GM12878 (cell line): ENCODE results near the gene MMP7. TPM values are rescaled to one million over a fixed set of nuclear protein-coding genes. Genes with fewer than 3 reads are reported as not detected.
A peak's percentile ranks its signal among the peaks of the same experiment; 100 is the strongest.

Experiments
- ATAC-seq: fragments of 200-7000 bp; cut with Tn5 transposase; 3 replicates; pipeline ENCODE4 v1.9.1; 2020; ENCODE audit warnings: mild to moderate bottlenecking, moderate library complexity
- BruUV-seq: library from RNA; stranded (reverse); fragments of 400-500 nt; replicated peaks from 2 replicates; lab custom pipeline; 2021; lab: Mats Ljungman, UMichigan
- CTCF ChIA-PET: fragments of 300-600 bp; sonication (Branson Sonifier 250); formaldehyde crosslinking; extraction: SDS; loops from one replicate; lab custom pipeline; 2021; ENCODE audit warnings: inconsistent platforms; lab: Yijun Ruan, JAX
- POLR2A ChIA-PET: fragments of 350-600 bp; formaldehyde crosslinking; extraction: SDS; loops from one replicate; lab custom pipeline; 2021; ENCODE audit warnings: inconsistent platforms; lab: Charles Lee
- RAD21 ChIA-PET: fragments of 300-600 bp; sonication (Branson Sonifier 250); formaldehyde crosslinking; loops from one replicate; lab custom pipeline; 2023; ENCODE audit warnings: antibody characterized with exemption; ENCODE audit not compliant: unreplicated experiment; lab: Charles Lee
- SMC1A ChIA-PET: fragments of 300-600 bp; sonication (Branson Sonifier 250); formaldehyde crosslinking; loops from one replicate; lab custom pipeline; 2023; ENCODE audit not compliant: unreplicated experiment, uncharacterized antibody; lab: Charles Lee
- DNase-seq: peaks from one replicate; pipeline ENCODE4 v3.0.0-alpha.2; 2011; ENCODE audit warnings: low read depth, low spot score
- FAIRE-seq: peaks from 3 replicates; lab custom pipeline; 2011; peaks lifted over from hg19 to GRCh38; lab: Jason Lieb, UNC
- H2AFZ ChIP-seq: 2 replicates; pipeline ENCODE4 v1.6.0; 2011; ENCODE audit warnings: low read depth, low read length, control low read depth; ENCODE audit not compliant: control insufficient read depth
- H3K27ac ChIP-seq: 2 replicates; pipeline ENCODE4 v1.5.1; 2011; ENCODE audit warnings: control low read depth; ENCODE audit not compliant: control insufficient read depth, insufficient read depth
- H3K27me3 ChIP-seq, 2 experiments: replicated peaks in 1 of 2; 2 replicates each; pipeline versions ENCODE4 v1.6.0 to v1.6.1; 2011; ENCODE audit warnings: low read length in 1 of 2; ENCODE audit not compliant: control insufficient read depth in 2 of 2, insufficient read depth in 2 of 2
- H3K36me3 ChIP-seq, 2 experiments: 2 replicates each; pipeline ENCODE4 v1.5.1; 2011; ENCODE audit warnings: low read length in 1 of 2; ENCODE audit not compliant: control insufficient read depth in 2 of 2, insufficient read depth in 2 of 2
- H3K4me1 ChIP-seq: 2 replicates; pipeline ENCODE4 v1.6.1; 2011; ENCODE audit warnings: mild to moderate bottlenecking, low read length, moderate library complexity, mixed read lengths; ENCODE audit not compliant: control insufficient read depth, insufficient read depth
- H3K4me2 ChIP-seq: 2 replicates; pipeline ENCODE4 v1.6.0; 2011; ENCODE audit warnings: control low read depth; ENCODE audit not compliant: control insufficient read depth, insufficient read depth
- H3K4me3 ChIP-seq: fragments of 200-600 bp; sonication (generic); 2 replicates; pipeline ENCODE4 v1.5.1; 2016
- H3K79me2 ChIP-seq: 2 replicates; pipeline ENCODE4 v1.6.0; 2011; ENCODE audit warnings: low read length; ENCODE audit not compliant: control insufficient read depth, insufficient read depth
- H3K9ac ChIP-seq: 2 replicates; pipeline ENCODE4 v1.8.0; 2011; ENCODE audit warnings: low read length, control low read depth, mixed read lengths; ENCODE audit not compliant: control insufficient read depth, insufficient read depth
- H3K9me3 ChIP-seq: replicated peaks from 3 replicates; pipeline ENCODE4 v1.5.1; 2011; ENCODE audit warnings: mild to moderate bottlenecking, low read length; ENCODE audit not compliant: control insufficient read depth, insufficient read depth
- H4K20me1 ChIP-seq: 2 replicates; pipeline ENCODE4 v1.6.0; 2011; ENCODE audit not compliant: control insufficient read depth, insufficient read depth
- BHLHE40 ChIP-seq, 2 experiments: fragments of 450-650 bp in 1 of 2; IDR thresholded peaks; 2 replicates each; pipeline ENCODE4 v1.6.1; 2011 to 2017; ENCODE audit warnings: low read depth in 2 of 2, borderline replicate concordance in 1 of 2, improper control_type of control experiment in 1 of 2, low read length in 1 of 2, mild to moderate bottlenecking in 1 of 2
- CBX5 ChIP-seq: sonication (generic); IDR thresholded peaks from 2 replicates; pipeline ENCODE4 v1.6.1; 2016; ENCODE audit warnings: low read depth, moderate library complexity, mild to moderate bottlenecking, inconsistent platforms
- EP300 ChIP-seq, 2 experiments: fragments of 150-350 bp in 1 of 2; IDR thresholded peaks; 2 replicates each; pipeline ENCODE4 v1.6.1; 2011 to 2012; ENCODE audit warnings: low read depth in 2 of 2, low read length in 2 of 2, borderline replicate concordance in 1 of 2, improper control_type of control experiment in 1 of 2, inconsistent platforms in 1 of 2; ENCODE audit not compliant: control insufficient read depth in 1 of 2
- IKZF1 ChIP-seq: fragments of 450-650 bp; conservative IDR thresholded peaks from 2 replicates; pipeline ENCODE4 v1.6.1; 2017; ENCODE audit warnings: antibody characterized with exemption, mild to moderate bottlenecking
- IKZF2 ChIP-seq, 2 experiments: fragments of 450-650 bp; IDR thresholded peaks; 2 replicates each; pipeline ENCODE4 v1.6.1; 2017; ENCODE audit warnings: mild to moderate bottlenecking in 2 of 2, moderate library complexity in 2 of 2
- TCF3 ChIP-seq: IDR thresholded peaks from 2 replicates; pipeline ENCODE4 v1.6.1; 2012; ENCODE audit warnings: low read depth, mild to moderate bottlenecking, low read length, borderline replicate concordance; ENCODE audit not compliant: insufficient read depth
- TCF7 ChIP-seq: IDR thresholded peaks from 2 replicates; pipeline ENCODE4 v1.6.1; 2014; ENCODE audit warnings: antibody characterized with exemption, borderline replicate concordance
- ZNF24 ChIP-seq: fragments of 450-650 bp; IDR thresholded peaks from 2 replicates; pipeline ENCODE4 v1.6.1; 2017; ENCODE audit warnings: antibody characterized with exemption, mild to moderate bottlenecking
- WGBS: methylation state at CpG from one replicate; pipeline ENCODE4 v1.1.6; 2016; ENCODE audit warnings: low lambda C conversion rate; ENCODE audit not compliant: insufficient replicate concordance, insufficient coverage; ENCODE audit errors: missing lambda C conversion rate; 5-methylcytosine and 5-hydroxymethylcytosine counted together
- in situ Hi-C: fragments of 300-500 bp; cut with MboI; formaldehyde crosslinking; loops from 9 replicates; pipeline ENCODE4 v1.14.3; 2018; ENCODE audit warnings: mixed read lengths
- intact Hi-C: fragments of 100-400 bp; cut with micrococcal nuclease; formaldehyde crosslinking; loops from one replicate; pipeline ENCODE4 v1.14.2; 2022; ENCODE audit not compliant: unreplicated experiment
- polyA plus RNA-seq, 11 experiments: library from polyadenylated mRNA; depleted of rRNA in 4 of 11; unstranded in 6 of 11; stranded (reverse) in 5 of 11; fragments of >200 nt; fragmentation: Nextera tagmentation in 4 of 11; fragmentation: Illumina TruSeq in 1 of 11; extraction: Ambion mirVana in 4 of 11; extraction: Trizol in 1 of 11; gene quantifications; 1 replicate in 1 of 11; 2 replicates in 10 of 11; pipeline versions ENCODE4 v1.2.1 to v1.2.3, GENCODE V29; 2011 to 2016; ENCODE audit warnings: inconsistent platforms in 2 of 11, missing spikeins in 2 of 11, low read depth in 1 of 11
- total RNA-seq, 4 experiments: library from RNA; depleted of rRNA in 3 of 4; stranded (reverse); fragments of >200 nt in 3 of 4; fragmentation: Illumina TruSeq in 1 of 4; extraction: Trizol in 1 of 4; gene quantifications; 2 replicates each; pipeline versions ENCODE4 v1.2.1 to v1.2.3, GENCODE V29; 2013 to 2021
- TF ChIP-seq, protein P1 (sequence below): fragments of 450-650 bp; IDR thresholded peaks from 2 replicates; pipeline ENCODE4 v1.6.1; 2016; ENCODE audit warnings: mild to moderate bottlenecking
- TF ChIP-seq, protein P2 (sequence below): IDR thresholded peaks from 2 replicates; pipeline ENCODE4 v1.6.1; 2011; ENCODE audit warnings: low read depth, mild to moderate bottlenecking, low read length, moderate library complexity, borderline replicate concordance; ENCODE audit errors: extremely low read depth
- TF ChIP-seq, protein P3 (sequence below): fragments of 450-650 bp; formaldehyde crosslinking; IDR thresholded peaks from 2 replicates; pipeline ENCODE4 v1.4.0; 2020; ENCODE audit warnings: mild to moderate bottlenecking, moderate library complexity

The MMP7 gene
- total and polyA plus RNA-seq, 10 of the 15 experiments (the other 5 are each of a cell fraction or from before 2014, with no cell fraction given), result 0.63 to 18.0 (median 1.1) TPM

DNA sequence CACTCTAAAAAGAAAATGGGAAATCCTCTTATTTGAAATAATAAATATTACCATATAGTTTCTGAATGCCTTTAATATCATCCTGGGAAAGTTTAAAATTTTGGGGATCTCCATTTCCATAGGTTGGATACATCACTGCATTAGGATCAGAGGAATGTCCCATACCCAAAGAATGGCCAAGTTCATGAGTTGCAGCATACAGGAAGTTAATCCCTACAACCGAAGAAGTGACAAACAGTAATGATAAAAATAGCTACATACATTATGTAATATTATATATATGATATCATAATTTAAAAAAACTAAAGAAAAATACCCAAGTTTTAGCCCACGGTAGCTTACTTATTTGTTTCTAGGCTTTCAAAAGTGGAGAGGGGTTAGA lies 7.4 kb downstream of the MMP7 start (continued):
- TF ChIP-seq, protein P1, sequence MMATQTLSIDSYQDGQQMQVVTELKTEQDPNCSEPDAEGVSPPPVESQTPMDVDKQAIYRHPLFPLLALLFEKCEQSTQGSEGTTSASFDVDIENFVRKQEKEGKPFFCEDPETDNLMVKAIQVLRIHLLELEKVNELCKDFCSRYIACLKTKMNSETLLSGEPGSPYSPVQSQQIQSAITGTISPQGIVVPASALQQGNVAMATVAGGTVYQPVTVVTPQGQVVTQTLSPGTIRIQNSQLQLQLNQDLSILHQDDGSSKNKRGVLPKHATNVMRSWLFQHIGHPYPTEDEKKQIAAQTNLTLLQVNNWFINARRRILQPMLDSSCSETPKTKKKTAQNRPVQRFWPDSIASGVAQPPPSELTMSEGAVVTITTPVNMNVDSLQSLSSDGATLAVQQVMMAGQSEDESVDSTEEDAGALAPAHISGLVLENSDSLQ, result no peak
- TF ChIP-seq TCF3 (no peak), TCF7 (no peak), CBX5 (no peak)
- TF ChIP-seq, protein P2, sequence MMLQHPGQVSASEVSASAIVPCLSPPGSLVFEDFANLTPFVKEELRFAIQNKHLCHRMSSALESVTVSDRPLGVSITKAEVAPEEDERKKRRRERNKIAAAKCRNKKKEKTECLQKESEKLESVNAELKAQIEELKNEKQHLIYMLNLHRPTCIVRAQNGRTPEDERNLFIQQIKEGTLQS, result no peak

DNA sequence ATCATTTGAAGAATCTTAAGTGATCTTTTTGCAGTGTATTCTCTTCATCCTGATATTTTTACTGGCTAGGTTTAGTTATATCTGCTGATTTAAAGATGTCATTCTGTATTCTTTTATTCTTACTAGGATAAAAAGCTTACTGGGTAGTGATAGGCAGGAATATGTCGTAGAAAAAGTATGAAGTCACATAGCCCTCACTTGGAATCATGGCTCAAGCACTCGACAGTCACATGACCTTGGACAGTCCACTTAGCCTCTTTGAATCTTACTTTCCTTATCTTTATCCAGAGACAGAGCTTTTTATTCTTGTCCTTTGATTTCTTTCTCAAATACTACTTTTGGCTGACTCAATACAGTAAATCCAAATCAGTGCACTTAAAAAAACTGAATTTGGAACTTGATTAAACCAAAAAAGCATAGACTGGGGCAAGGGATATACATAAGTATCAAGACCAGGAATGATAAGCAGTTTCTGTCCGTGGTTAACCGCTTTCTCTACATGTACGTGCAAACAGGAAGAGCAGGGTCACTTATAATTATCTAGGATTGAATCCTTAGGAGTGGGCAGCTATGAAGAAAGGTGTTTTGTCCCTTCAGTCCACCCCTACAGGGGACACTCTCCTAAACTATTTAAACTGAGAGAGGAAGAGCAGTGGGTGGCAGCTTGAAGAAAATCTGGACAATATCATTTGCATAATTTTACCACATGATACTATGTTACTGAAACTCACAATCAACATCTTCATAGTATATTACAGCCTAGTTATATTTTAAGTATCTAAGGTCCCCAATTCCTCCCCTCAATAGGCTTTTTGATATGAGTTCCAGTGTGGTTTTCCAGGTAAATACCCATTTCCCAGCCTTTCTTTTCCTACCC lies 8.0 kb downstream of the MMP7 start:
- Histone ChIP-seq H3K9me3 (no peaks in the 10 kb centered on the region), H3K9ac (no peak overlapping the region), H3K36me3 (no peaks in the 10 kb centered on the region), H3K27ac (no peak overlapping the region), H4K20me1 (no peaks in the 10 kb centered on the region), H3K27me3 (no peaks in the 10 kb centered on the region), H3K79me2 (no peaks in the 10 kb centered on the region), H3K4me3 (no peak overlapping the region), H3K4me1 (peaks cover 15% of the 10 kb centered on the region), H3K4me2 (peak overlapping the region; percentile 39), H2AFZ (peak overlapping the region; percentile 31; the same call in 1 of the 2 replicates)
- ChIA-PET CTCF (interaction anchor here (0.7 to 5.3 kb wide), 13 partner anchors 7 to 180 kb away, joined by 3 to 53 read pairs (median 6); no protein-coding TSS in a partner anchor), SMC1A (interaction anchor here (1.0 to 3.1 kb wide), 13 partner anchors 8 to 243 kb away, joined by 3 to 18 read pairs (median 7); no protein-coding TSS in a partner anchor), RAD21 (interaction anchor here (0.7 to 2.1 kb wide), 6 partner anchors 9 to 180 kb away, joined by 3 to 9 read pairs (median 6); no protein-coding TSS in a partner anchor), POLR2A (interaction anchor here (0.6 to 1.8 kb wide), 3 partner anchors 10 to 25 kb away, joined by 3 to 4 read pairs (median 3); no protein-coding TSS in a partner anchor)
- in situ Hi-C loops (no loop called here), intact Hi-C loops (no loop called here)
- peak; percentile 7 for FAIRE-seq
- WGBS, result 25% methylated on average over 5 of the region's 5 CpGs
- DNase-seq, result no peak
- no TSS peak for BruUV-seq
- peak; percentile 81 for ATAC-seq
- TF ChIP-seq IKZF1 (0 out of 2 replicates have a peak, but pooled peaks have one; percentile 43), EP300 (IDR thresholded peaks at IDR 0.05; ENCODE audit: borderline replicate concordance in 1 of 2, control insufficient read depth in 1 of 2, low read depth in 2 of 2, low read length in 2 of 2) (no peak), IKZF2 (IDR thresholded peaks at IDR 0.05) (peak; percentile 25 to 32; a peak in 2 of 4 replicates), ZNF24 (no peak), BHLHE40 (IDR thresholded peaks at IDR 0.05; ENCODE audit: borderline replicate concordance in 1 of 2, low read depth in 2 of 2, low read length in 1 of 2) (no peak)
- TF ChIP-seq, protein P3, sequence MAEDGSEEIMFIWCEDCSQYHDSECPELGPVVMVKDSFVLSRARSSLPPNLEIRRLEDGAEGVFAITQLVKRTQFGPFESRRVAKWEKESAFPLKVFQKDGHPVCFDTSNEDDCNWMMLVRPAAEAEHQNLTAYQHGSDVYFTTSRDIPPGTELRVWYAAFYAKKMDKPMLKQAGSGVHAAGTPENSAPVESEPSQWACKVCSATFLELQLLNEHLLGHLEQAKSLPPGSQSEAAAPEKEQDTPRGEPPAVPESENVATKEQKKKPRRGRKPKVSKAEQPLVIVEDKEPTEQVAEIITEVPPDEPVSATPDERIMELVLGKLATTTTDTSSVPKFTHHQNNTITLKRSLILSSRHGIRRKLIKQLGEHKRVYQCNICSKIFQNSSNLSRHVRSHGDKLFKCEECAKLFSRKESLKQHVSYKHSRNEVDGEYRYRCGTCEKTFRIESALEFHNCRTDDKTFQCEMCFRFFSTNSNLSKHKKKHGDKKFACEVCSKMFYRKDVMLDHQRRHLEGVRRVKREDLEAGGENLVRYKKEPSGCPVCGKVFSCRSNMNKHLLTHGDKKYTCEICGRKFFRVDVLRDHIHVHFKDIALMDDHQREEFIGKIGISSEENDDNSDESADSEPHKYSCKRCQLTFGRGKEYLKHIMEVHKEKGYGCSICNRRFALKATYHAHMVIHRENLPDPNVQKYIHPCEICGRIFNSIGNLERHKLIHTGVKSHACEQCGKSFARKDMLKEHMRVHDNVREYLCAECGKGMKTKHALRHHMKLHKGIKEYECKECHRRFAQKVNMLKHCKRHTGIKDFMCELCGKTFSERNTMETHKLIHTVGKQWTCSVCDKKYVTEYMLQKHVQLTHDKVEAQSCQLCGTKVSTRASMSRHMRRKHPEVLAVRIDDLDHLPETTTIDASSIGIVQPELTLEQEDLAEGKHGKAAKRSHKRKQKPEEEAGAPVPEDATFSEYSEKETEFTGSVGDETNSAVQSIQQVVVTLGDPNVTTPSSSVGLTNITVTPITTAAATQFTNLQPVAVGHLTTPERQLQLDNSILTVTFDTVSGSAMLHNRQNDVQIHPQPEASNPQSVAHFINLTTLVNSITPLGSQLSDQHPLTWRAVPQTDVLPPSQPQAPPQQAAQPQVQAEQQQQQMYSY (CRISPR knock-in tag), result no peak
